Tibial nerve (tissue), 3 donors: Measurements from ENCODE around the gene SYCP2L.

Source experiments
- CTCF ChIP-seq, 5 experiments: fragments of 200-600 bp in 3 of 5; fragments of 450-650 bp in 2 of 5; sonication (generic) in 3 of 5; IDR thresholded peaks; one replicate each; pipeline ENCODE4 v1.5.1; 2016 to 2019; ENCODE audit warnings: antibody characterized with exemption in 5 of 5, mild to moderate bottlenecking in 3 of 5, moderate library complexity in 2 of 5
- POLR2A ChIP-seq, 2 donors: fragments of 450-650 bp; IDR thresholded peaks; one replicate each; pipeline ENCODE4 v1.6.1; 2017; ENCODE audit warnings: antibody characterized with exemption in 2 of 2, mild to moderate bottlenecking in 2 of 2, moderate library complexity in 2 of 2

DNA sequence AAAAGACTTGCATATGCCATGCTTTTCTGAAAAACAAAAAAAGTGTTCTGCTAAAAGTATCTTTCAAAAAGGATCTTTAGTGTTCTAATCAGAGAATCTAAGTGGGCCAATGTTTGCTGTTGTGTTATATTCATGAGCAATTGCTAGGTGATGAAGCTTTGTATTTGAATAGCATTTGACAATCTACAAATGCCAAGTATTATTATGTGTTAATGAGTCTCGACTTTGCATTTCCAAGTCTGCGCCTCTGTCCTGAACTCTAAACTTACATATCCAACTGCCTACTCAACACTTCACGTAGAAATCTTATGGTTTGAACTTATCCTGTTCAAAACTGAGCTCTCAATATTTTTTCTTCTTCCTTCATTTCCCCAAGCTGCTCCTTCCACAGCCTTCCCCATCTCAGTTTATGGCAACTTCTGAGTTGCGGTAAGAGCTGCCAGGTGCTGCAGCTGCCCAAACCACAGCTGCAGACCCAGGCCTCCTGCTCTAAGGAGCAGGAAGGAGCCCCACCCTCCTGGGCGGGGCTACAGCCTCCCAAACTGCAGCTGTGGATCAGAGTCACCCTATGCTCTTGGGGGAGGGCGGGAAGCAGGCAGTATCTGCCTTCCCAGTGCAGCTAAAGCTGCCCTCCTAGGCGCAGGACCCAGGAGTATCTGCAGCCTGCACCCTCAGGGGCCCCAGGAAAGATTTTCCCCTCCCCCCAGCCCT is 31.8 kb upstream of the SYCP2L start:
- no peak for TF ChIP-seq CTCF (IDR thresholded peaks at IDR 0.05)
- TF ChIP-seq POLR2A (IDR thresholded peaks at IDR 0.05): no peak
